Right ventricle myocardium superior (tissue), 1 donor: Measurements from ENCODE around the gene EXOC6B. TPM values are rescaled to one million over a fixed set of nuclear protein-coding genes. Genes with fewer than 3 reads are reported as not detected.
"Not testable (repeated sequence)": the region's sequence is repeated elsewhere in the genome, so short reads cannot be mapped to it uniquely, and the experiment has no call there.

Source experiments
- ATAC-seq: fragments of 200-7000 bp; cut with Tn5 transposase; one replicate; pipeline ENCODE4 v1.9.1; 2020; ENCODE audit warnings: mild to moderate bottlenecking; ENCODE audit not compliant: poor library complexity
- DNase-seq: peaks from one replicate; pipeline ENCODE4 v3.0.0-alpha.2; 2020
- intact Hi-C: fragments of 100-400 bp; cut with DNase I; formaldehyde crosslinking; loops from one replicate; pipeline ENCODE4 v1.11.2; 2022
- total RNA-seq: library from RNA; stranded (reverse); fragmentation: NEBNext Ultra II Directional; extraction: Animal tissue kit (Norgen Biotek cat#: 25700); gene quantifications from one replicate; pipeline ENCODE4 v1.2.1, GENCODE V29; 2021
- donor health status: DM: no; HTN: yes; CAD: no; lungs with severe emphysema.

The EXOC6B gene
- total RNA-seq, 1 donor from 2014 or later = 96.9 TPM

DNA sequence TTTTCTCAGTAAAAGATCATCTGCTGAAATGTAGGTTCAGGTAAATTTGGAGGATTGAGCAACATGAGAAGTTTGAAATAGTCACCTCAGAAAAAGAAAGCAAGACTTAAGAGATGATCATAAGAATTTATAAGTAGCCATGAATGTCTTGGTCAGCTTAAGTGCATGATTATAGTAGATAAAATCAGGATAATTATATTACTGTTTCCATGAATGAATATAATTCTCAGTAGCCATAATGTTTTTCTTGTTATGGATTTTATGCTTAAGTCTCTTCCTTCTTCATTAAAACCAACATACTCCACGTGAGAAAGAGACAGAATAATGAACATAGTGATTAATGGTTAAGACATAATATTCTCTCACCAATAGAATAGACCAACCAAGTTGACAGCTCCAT is 223.7 kb downstream of the EXOC6B start:
- intact Hi-C loops = no loop called here
- DNase-seq (no peak), ATAC-seq (no peak)

DNA sequence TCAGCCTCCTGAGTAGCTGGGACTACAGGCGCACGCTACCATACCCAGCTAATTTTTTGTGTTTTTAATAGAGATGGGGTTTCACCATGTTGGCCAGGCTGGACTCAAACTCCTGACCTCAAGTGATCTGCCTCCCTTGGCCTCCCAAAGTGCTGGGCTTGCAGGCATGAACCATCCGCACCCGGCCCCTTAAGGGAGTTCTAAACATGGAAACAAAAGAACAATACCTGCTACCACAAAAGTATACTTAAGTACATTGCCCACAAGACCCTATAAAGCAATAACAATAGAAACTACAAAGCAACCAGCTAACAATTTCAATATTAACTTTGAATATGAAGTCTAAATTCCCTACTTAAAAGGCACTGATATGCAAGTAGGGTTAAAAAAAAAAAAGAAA is 242.0 kb downstream of the EXOC6B start:
- intact Hi-C loops, ATAC-seq, DNase-seq: not testable (repeated sequence)

DNA sequence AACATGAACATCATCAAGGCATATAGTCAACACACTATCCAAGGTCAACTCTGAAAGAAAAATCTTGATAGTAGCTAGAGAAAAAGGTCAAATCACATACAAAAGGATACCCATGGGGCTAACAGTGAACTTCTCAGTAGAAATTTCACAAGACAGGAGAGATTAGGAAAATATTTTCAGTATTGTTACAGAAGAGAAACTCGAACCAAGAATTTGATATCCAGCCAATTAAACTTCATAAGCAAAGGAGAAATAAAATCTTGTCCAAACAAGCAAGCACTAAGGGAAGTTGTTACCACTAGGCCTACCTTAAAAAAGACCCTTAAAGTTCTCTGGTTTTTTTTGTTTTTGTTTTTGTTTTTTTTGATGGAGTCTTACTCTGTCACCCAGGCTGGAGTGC is 242.5 kb downstream of the EXOC6B start:
- intact Hi-C loops = no loop called here
- DNase-seq (no peak), ATAC-seq (no peak)

DNA sequence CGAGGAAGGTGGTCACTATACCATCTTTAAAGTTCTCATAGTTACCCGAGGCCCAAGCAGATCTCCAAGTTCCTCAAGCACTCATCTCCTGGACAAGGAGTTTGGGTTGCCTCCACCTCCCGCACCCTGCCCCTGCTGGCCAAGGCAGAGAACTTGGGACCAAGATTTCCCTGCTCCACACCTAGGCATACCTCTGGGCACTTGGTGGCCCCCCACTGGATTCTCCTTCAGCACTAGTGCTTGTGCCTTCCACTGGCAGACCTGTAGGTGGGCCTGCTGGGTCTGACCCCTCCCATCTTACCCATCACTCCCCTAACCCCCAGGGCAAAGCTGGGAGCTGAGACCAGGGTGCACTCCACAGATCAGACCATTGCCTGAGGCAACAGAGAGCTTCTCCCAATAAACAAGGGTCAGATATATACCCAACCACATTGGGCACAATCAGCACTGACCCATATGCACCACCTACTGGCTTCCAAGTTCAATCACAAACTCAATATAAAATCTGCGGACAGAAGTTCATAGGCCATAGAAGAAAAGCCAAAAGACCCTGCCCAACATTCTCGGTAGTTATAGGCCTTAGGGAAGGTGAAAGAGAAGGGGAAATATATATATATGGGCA is 244.2 kb downstream of the EXOC6B start:
- DNase-seq = no peak
- intact Hi-C loops = no loop called here
- ATAC-seq = no peak

DNA sequence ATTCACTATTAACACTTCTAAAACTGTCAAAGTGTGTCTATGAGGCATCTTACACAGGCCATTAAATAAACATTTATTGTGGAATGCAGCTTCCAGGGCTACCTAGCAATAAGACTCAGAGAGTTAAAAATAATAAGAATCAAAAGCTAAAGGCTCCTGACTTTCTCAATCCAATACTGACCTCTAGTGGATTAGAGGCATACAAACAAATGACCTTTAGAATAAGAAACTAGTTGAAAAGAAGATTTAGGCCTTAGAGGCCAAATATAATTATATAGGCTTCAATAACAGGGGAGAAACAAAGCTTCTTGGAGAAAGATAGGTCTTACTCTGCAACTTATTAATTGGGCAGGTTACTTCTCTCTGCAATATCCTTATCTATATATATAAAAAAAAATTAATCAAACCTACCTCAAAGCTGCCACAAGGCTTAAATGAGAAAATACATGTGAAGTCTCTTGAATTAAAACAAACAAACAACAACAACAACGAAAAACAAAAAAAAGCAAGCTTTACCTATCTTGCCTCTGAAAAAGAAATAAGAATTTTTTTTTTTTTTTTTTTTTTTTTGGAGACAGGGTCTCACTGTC is 246.1 kb downstream of the EXOC6B start:
- ATAC-seq (peak; percentile 73), DNase-seq (no peak)
- intact Hi-C loops = loop anchor here (5.0 kb wide), 1 partner anchor 657 kb away; no protein-coding TSS in a partner anchor

DNA sequence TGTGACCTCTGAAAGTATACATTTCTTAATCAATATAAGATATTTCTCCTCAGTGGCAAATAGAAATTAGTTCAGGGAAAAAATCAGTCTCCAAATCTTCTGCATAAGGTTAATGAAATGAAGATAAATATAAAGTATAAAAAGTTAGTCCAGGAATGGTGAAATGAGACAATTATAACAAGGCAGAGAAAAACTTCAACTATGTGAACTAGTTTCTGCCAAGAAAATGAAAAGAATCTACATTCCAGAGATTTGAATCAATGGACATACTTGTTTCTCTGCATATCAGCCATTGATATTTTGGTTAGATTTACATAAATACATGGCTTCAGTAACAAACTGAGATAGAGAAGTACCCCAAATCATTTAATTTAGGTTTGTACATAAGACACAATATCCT is 249.0 kb downstream of the EXOC6B start:
- ATAC-seq (no peak), DNase-seq (no peak)
- intact Hi-C loops = loop anchor here (5.0 kb wide), 1 partner anchor 655 kb away; no protein-coding TSS in a partner anchor

DNA sequence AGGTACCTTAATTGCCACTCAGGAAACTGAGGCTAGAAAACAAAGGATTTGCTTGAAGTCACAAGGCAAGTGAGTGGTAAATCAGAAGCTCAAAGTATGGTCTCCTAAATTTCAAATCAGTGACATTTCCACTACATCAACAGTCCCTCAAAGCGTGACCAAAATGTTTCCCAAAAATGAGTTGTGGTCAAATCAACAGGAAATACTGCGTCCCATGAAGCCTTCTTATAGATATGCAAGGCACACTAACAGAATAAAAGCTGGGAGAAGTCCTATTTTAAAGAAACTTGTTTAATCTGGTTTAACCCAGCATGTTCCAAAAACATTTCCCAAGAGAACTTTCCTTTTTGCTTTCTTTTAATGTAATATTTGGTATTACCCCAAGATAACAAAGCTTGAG is 249.4 kb downstream of the EXOC6B start:
- ATAC-seq (no peak), DNase-seq (no peak)
- intact Hi-C loops = loop anchor here (5.0 kb wide), 1 partner anchor 654 kb away; no protein-coding TSS in a partner anchor

DNA sequence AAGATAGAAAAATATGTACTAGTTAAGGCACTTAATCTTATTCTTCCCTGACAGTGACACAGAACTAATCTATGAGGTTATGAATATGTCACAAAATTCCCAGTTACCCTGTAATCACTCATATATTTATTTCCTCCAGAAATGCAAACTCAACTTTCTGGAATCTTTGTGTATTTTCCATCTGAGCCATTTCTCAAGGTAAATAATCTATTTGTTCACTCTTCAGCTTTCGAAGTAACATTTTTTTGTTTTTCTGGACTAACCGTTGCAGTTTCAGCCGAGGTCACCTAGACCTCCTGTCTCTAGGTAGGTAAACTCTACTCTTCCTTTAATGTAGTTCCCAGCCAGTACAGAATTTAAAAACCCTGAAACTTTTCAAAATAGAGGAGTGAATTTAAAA is 250.9 kb downstream of the EXOC6B start:
- intact Hi-C loops = loop anchor here (5.0 kb wide), 1 partner anchor 653 kb away; no protein-coding TSS in a partner anchor
- DNase-seq (no peak), ATAC-seq (no peak)

DNA sequence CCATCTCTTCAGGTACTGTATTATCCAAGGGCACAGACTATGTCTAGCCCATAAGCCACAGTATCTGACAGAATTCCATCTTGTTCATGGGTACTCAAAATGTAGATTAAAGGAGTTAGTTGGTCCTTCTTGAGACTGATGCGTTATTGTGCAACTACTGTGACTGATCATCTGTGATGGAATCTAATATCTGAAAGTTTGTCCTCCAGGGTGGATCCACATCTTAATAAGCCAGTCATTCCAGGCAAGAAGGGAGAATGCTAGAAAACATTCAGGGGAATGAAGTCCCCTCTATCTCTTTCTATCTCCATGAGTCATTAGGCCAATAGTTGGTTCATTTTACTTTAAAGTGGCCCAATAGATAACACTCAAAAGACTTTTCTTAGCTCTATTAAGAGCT is 252.6 kb downstream of the EXOC6B start:
- DNase-seq (no peak), ATAC-seq (no peak)
- intact Hi-C loops = no loop called here

DNA sequence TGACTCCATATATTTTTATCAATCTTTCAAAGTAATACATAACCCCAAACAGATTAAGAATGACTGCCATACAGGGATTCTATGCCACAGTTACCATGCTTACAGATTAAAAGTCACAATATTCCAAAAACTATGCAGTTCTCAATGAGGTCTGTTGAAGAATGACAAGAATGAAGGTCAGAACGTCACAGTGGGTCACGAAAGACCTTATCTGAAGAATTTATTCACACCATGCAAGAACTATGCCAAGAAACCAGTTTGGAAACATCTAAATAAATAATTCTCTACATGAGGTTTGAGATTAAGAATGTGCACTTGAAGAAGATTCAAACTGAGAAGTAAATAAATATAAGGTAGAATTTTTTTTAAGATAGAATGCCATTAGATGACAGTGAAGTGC is 253.3 kb downstream of the EXOC6B start:
- intact Hi-C loops = no loop called here
- no peak for ATAC-seq
- DNase-seq = no peak

DNA sequence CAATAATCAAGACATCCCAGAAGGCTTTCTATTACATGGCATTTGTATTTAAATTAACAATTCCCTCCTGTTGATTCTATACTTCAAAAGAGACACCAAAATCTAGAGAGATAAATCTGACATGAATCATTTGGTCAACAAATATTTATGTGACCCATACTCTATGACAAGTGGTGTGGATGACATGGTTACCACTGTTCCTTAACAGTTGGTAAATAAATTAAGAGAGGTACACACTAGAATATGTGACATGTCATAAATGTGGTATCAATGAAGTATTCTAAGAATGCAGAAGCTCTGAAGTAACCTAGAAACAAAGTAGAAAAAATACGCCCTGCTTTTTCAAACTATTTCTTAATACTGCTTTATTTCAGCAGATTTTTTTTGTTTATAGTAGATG is 255.4 kb downstream of the EXOC6B start:
- DNase-seq (no peak), ATAC-seq (no peak)
- intact Hi-C loops = no loop called here

DNA sequence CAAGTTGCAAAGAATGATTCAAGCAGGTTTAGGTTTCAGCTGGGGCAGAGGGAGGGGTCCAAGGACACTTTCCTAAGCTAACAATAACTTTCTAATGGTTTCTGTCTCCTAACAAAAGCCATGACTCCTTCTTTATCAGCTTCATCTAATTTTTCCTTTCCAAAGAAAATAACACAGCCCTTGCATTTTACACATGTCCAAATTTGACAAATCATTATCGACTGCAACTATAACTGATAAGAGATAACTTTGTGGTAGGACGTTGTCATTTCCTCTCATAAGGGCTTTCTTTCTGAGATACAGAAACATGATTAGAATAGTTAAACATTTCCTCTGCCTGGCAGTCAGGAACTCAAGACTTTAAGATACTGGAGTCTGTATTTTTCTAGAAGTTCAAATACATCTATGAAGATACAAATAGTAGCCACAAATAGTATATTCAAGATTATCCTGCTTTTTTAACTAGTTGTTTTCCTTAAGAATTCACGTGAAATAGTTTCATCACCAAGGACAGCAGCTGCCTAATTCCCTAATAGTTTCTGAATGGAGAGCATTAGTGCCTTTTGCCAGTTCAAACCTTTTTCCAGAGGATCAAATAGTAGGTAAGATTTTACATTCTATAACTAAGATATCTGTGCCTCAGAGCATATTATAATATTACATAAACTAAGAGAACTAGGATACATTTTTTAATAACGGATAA is 263.2 kb downstream of the EXOC6B start:
- no peak for DNase-seq
- peak; percentile 25 for ATAC-seq
- intact Hi-C loops = no loop called here

DNA sequence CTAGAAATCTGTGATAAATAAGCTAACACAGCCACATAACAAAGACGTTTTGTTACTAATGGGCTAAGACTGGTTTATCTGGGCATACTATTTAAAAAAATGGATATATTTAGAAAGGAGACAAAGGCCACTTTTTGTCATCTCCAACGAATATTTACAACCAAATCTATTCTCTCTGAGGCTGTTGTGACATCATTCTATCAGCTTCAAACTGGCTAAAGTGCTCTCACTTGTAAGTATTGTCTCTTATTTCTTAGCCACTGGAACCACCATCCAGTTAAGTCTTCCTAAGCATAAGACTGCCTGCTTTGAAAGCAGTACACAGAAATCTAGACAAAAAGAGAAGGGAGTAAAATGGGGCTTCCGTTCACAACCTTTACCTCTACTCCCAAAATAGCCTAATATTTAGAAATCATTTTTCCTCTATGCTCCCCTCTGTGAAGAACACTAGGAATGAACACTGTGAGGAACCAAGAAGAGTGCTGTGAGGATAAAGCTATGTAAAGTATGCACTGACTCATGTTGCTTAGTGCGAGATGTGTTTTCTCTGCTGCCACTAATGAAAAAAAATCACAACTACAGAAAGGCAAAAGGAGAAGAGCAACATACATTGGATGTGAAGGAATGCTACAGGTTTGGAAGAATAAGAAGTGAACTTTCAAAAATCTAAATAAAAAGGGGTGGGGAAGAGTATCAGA is 264.1 kb downstream of the EXOC6B start:
- DNase-seq (no peak), ATAC-seq (peak; percentile 64)
- intact Hi-C loops = no loop called here

DNA sequence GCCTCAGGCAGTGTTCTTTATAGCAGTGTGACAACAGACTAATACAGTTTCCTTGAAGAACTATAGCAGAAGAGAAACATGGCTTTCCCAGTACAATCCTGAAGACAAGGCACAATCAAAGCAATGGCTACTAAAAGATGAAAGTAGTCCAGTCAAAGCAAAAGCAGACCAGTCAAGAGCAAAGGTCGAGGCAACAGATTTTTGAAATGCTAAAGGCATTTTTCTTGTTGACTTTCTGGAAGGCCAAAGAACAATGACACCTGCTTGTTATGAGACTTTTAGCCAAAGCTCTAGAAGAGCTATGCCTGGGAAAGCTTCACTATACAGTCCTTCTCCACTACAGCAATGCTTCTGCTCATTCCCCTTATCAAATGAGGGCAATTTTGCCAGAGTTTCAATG is 269.9 kb downstream of the EXOC6B start:
- intact Hi-C loops = no loop called here
- ATAC-seq = no peak
- no peak for DNase-seq

DNA sequence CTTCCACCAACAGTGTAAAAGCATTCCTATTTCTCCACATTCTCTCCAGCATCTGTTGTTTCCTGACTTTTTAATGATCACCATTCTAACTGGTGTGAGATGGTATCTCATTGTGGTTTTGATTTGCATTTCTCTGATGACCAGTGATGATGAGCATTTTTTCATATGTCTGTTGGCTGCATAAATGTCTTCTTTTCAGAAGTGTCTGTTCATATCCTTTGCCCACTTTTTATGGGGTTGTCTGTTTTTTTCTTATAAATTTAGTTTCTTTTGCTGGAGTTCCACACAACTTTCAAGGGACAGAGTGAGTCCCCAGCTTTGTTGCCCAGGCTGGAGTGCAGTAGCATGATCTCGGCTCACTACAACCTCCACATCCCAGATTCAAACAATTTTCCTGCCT is 270.5 kb downstream of the EXOC6B start:
- intact Hi-C loops, DNase-seq, ATAC-seq: not testable (repeated sequence)

DNA sequence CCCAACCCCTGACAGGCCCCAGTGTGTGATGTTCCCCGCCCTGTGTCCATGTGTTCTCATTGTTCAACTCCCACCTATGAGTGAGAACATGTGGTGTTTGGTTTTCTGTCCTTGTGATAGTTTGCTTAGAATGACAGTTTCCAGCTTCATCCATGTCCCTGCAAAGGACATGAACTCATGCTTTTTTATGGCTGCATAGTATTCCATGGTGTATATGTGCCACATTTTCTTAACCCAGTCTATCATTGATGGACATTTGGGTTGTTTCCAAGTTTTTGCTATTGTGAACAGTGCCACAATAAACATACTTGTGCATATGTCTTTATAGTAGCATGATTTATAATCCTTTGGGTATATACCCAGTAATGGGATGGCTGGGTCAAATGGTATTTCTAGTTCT is 270.9 kb downstream of the EXOC6B start:
- intact Hi-C loops, DNase-seq, ATAC-seq: not testable (repeated sequence)

DNA sequence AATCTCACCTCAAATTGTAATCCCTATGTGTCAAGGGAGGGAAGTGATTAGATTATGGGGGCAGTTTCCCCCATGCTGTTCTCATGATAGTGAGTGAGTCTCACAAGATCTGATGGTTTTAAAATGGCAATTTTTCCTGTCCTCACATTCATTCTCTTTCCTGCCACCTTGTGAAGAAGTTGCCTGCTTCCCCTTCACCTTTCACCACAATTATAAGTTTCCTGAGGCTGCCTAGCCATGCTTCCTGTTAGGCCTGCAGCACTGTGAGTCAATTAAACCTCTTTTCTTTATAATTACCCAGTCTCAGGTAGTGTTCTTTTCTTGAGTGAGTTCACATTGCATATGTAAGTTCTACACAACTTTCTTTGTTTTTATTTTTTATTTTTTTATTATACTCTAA is 271.5 kb downstream of the EXOC6B start:
- DNase-seq = no peak
- intact Hi-C loops = no loop called here
- ATAC-seq = no peak

DNA sequence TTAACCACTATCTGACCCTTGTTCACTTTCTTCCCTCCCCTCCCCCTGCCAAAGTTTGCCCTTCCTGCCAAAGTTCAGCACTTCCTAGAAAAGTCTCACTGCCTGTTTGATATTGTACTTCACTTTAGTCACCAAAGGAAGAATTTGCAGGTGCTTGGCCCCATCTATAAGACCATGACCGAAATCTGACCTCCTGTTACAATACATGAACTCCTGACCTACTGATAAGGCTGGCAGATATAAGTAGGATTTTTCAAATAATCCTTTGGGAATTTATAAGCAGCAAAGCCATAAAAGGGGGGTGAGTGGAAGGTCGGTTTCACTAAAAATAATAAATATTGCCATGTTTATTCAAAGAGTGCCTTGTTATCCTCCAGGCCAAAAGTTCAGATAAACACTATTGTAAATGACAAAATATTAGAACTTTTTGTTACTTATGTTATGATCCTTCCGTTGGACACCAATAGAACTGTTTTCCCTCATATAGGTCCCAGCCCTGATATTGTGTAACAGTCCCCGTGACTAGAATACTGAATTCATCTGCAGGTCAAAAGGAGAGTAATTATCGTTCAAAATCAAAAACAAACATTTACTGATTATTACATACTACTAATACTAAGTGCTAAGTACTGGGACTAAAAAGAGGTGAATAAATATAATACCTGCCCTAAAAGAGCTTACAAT is 277.6 kb downstream of the EXOC6B start:
- no peak for DNase-seq
- ATAC-seq = no peak
- intact Hi-C loops = no loop called here

DNA sequence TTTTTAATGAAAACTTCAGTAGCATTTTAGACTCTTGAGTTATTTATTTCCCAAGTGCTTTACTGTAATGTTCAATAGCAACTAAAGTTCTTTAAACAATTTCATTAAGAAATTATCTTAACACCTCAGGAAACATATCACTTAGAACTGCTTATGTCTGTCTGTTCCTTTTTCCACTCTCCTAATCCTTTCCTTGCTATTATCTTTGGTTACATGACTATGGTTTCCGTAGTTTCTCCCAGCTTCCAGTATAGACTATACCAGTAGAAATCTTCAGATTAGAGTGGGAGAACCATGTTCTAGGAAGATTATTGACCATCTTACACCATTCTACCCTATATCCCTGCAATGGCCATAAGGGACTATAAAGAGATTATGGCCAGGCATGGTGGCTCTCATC is 280.0 kb downstream of the EXOC6B start:
- intact Hi-C loops = no loop called here
- ATAC-seq = no peak
- no peak for DNase-seq
